SK-N-SH (cell line): Measurements from ENCODE around the gene SMIM20. TPM values are rescaled to one million over a fixed set of nuclear protein-coding genes. Genes with fewer than 3 reads are reported as not detected.

Experiments
- CTCF ChIA-PET: fragments of 300-600, 350-600 bp; formaldehyde crosslinking; extraction: SDS; loops from one replicate; lab custom pipeline; 2021; lab: Yijun Ruan, JAX
- POLR2A ChIA-PET: fragments of 350-600 bp; sonication (Branson Sonifier 250); formaldehyde crosslinking; extraction: SDS; loops from one replicate; lab custom pipeline; 2020; ENCODE audit warnings: antibody characterized with exemption, inconsistent platforms; lab: Yijun Ruan, JAX
- DNase-seq: peaks from one replicate; pipeline ENCODE4 v3.0.0; 2012
- H2AFZ ChIP-seq: fragments of 200-600 bp; sonication (generic); 2 replicates; pipeline ENCODE4 v1.8.1; 2016; ENCODE audit warnings: antibody characterized with exemption, mild to moderate bottlenecking, low read depth
- H3F3A ChIP-seq: fragments of 200-600 bp; sonication (generic); replicated peaks from 2 replicates; pipeline ENCODE3; 2016; ENCODE audit warnings: antibody characterized with exemption, mild to moderate bottlenecking; ENCODE audit not compliant: insufficient read depth
- H3K27ac ChIP-seq, 2 experiments: fragments of 200-500 bp in 1 of 2; fragments of 200-600 bp in 1 of 2; sonication (Bioruptor generic) in 1 of 2; sonication (generic), shearing (Covaris generic) in 1 of 2; 2 replicates each; pipeline versions ENCODE4 v1.5.1 to v1.6.1; 2014 to 2016; ENCODE audit warnings: low read depth in 2 of 2, inconsistent platforms in 1 of 2, low read length in 1 of 2, mild to moderate bottlenecking in 1 of 2, mixed read lengths in 1 of 2
- H3K27me3 ChIP-seq: fragments of 200-600 bp; sonication (generic), shearing (Covaris generic); 2 replicates; pipeline ENCODE4 v1.6.1; 2016; ENCODE audit warnings: mixed run types; ENCODE audit not compliant: insufficient read depth
- H3K36me3 ChIP-seq, 2 experiments: fragments of 200-500 bp in 1 of 2; fragments of 200-600 bp in 1 of 2; sonication (Bioruptor generic) in 1 of 2; sonication (generic) in 1 of 2; replicated peaks in 1 of 2; 2 replicates each; pipeline versions ENCODE3 to v1.5.1; 2014 to 2016; ENCODE audit warnings: low read length in 1 of 2, mild to moderate bottlenecking in 1 of 2; ENCODE audit not compliant: insufficient read depth in 2 of 2, control insufficient read depth in 1 of 2
- H3K4me1 ChIP-seq, 2 experiments: fragments of 200-500 bp in 1 of 2; fragments of 200-600 bp in 1 of 2; sonication (Bioruptor generic) in 1 of 2; sonication (generic), shearing (Covaris generic) in 1 of 2; 2 replicates each; pipeline versions ENCODE4 v1.5.1 to v1.6.1; 2014 to 2016; ENCODE audit warnings: low read depth in 1 of 2, low read length in 1 of 2, mixed run types in 1 of 2; ENCODE audit not compliant: insufficient read depth in 2 of 2, control insufficient read depth in 1 of 2
- H3K4me2 ChIP-seq: fragments of 200-600 bp; sonication (generic), shearing (Covaris generic); 2 replicates; pipeline ENCODE4 v1.6.1; 2017; ENCODE audit warnings: mixed run types
- H3K4me3 ChIP-seq, 2 experiments: fragments of 200-500 bp in 1 of 2; fragments of 200-600 bp in 1 of 2; sonication (Bioruptor generic) in 1 of 2; sonication (generic), shearing (Covaris generic) in 1 of 2; 2 replicates each; pipeline versions ENCODE4 v1.5.1 to v1.8.1; 2014 to 2016; ENCODE audit warnings: low read depth in 2 of 2, inconsistent platforms in 1 of 2, low read length in 1 of 2, mild to moderate bottlenecking in 1 of 2, mixed read lengths in 1 of 2, moderate library complexity in 1 of 2
- H3K79me2 ChIP-seq: fragments of 200-600 bp; sonication (generic); 2 replicates; pipeline ENCODE4 v1.8.1; 2017; ENCODE audit warnings: mild to moderate bottlenecking; ENCODE audit not compliant: insufficient read depth
- H3K9ac ChIP-seq: fragments of 200-600 bp; sonication (generic); 2 replicates; pipeline ENCODE4 v1.6.1; 2017; ENCODE audit warnings: mixed run types
- H3K9me2 ChIP-seq: fragments of 200-600 bp; sonication (generic); 2 replicates; pipeline ENCODE4 v1.6.1; 2017; ENCODE audit warnings: mixed run types
- H3K9me3 ChIP-seq: fragments of 200-600 bp; sonication (generic); 2 replicates; pipeline ENCODE4 v1.6.1; 2017; ENCODE audit warnings: mixed run types, mild to moderate bottlenecking, moderate library complexity
- H4K20me1 ChIP-seq: fragments of 200-600 bp; sonication (generic); 2 replicates; pipeline ENCODE4 v1.6.1; 2017; ENCODE audit warnings: mild to moderate bottlenecking, mixed run types; ENCODE audit not compliant: insufficient read depth
- CHD2 ChIP-seq: fragments of 150-350 bp; IDR thresholded peaks from 2 replicates; pipeline ENCODE4 v1.6.1; 2018; ENCODE audit warnings: low read length; ENCODE audit not compliant: partially characterized antibody
- FOXJ3 ChIP-seq: sonication (generic); formaldehyde crosslinking; IDR thresholded peaks from 2 replicates; pipeline ENCODE4 v1.5.1; 2020; ENCODE audit warnings: mild to moderate bottlenecking, missing genetic modification reagents
- FOXM1 ChIP-seq: IDR thresholded peaks from 2 replicates; pipeline ENCODE4 v1.4.0; 2012; ENCODE audit warnings: low read depth, mild to moderate bottlenecking
- GABPA ChIP-seq: IDR thresholded peaks from 2 replicates; pipeline ENCODE4 v1.4.0; 2012; ENCODE audit warnings: low read depth, mild to moderate bottlenecking
- JUND ChIP-seq: IDR thresholded peaks from 2 replicates; pipeline ENCODE4 v1.4.0; 2012
- MXI1 ChIP-seq: IDR thresholded peaks from 2 replicates; pipeline ENCODE4 v1.6.1; 2012; ENCODE audit warnings: mild to moderate bottlenecking, low read depth, low read length, improper control_type of control experiment
- NFIC ChIP-seq: IDR thresholded peaks from 2 replicates; pipeline ENCODE4 v1.4.0; 2012; ENCODE audit warnings: borderline replicate concordance
- POLR2AphosphoS5 ChIP-seq: IDR thresholded peaks from 2 replicates; pipeline ENCODE4 v1.6.1; 2012; ENCODE audit warnings: low read depth, low read length
- RXRA ChIP-seq: IDR thresholded peaks from 2 replicates; pipeline ENCODE4 v1.4.0; 2012; ENCODE audit warnings: low read depth, mild to moderate bottlenecking, borderline replicate concordance
- TEAD4 ChIP-seq: IDR thresholded peaks from 2 replicates; pipeline ENCODE4 v1.4.0; 2012; ENCODE audit warnings: mild to moderate bottlenecking, borderline replicate concordance; ENCODE audit not compliant: insufficient read depth
- YY1 ChIP-seq: IDR thresholded peaks from 2 replicates; pipeline ENCODE4 v1.4.0; 2012; ENCODE audit warnings: low read depth, mild to moderate bottlenecking
- WGBS: methylation state at CpG from one replicate; pipeline ENCODE4 v1.1.6; 2017; ENCODE audit warnings: low lambda C conversion rate; 5-methylcytosine and 5-hydroxymethylcytosine counted together
- polyA plus RNA-seq, 3 experiments: library from polyadenylated mRNA; depleted of rRNA; stranded (reverse); fragments of >200 nt; gene quantifications; 2 replicates each; pipeline ENCODE4 v1.2.3, GENCODE V29; 2012
- TF ChIP-seq, protein P1 (sequence below): IDR thresholded peaks from 2 replicates; pipeline ENCODE4; 2012
- TF ChIP-seq, protein P2 (sequence below): IDR thresholded peaks from 2 replicates; pipeline ENCODE4 v1.6.1; 2012; ENCODE audit warnings: mild to moderate bottlenecking, low read depth, low read length, moderate library complexity

The SMIM20 gene
- polyA plus RNA-seq, 1 of the 3 experiments (the other 2 are of a cell fraction), result 39.4 TPM

DNA sequence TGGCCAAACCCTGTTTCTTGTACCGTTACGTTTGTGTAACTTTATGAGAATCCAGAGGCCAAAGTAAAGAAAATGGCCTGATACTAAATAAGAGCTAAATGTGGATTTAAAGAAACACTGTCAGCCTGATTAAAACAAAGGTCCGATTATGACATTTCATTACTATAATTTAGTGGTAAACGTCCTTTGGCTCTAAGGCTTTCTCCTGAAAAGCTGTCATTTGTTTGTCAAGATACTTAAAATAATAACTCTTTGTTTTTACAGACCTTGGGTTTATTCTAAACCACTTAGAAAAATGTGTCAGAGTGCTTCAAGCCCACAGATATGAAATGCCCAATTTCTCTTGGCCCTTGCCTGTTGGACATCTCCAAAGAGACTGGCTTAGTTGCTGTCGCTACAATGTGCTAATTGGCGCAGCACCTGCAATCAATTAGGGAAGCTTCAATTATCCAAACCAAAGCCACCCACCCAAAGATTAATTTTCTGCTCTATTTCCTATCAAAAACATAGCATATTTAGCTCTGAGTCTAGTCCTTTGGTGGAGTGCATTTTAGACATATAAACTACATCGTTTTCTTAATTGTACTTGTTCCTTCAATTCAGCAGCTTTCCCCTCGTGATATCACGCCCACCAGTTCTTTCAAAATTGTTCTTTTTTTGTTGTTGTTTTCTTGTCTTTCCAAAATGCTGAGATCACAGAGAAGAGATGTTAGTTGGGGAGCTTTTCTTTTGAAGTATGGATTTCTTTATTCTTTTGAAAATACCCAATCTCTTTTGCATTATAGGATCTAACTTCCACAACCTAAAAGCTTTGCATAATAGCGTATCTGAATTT lies 13.6 kb downstream of the SMIM20 start:
- no peak overlapping the region for H3K27ac ChIP-seq
- H3K36me3 ChIP-seq, result peaks cover 4 to 12% of the 10 kb centered on the region in 2 experiments
- no peaks in the 10 kb centered on the region for H3K79me2 ChIP-seq
- CTCF ChIA-PET, result interaction anchor here (0.6 to 4.9 kb wide), 6 partner anchors 14 to 234 kb away, joined by 3 to 18 read pairs (median 4); partner anchors contain the start of gene SMIM20
- no peak for TF ChIP-seq NFIC
- TF ChIP-seq, protein P1, sequence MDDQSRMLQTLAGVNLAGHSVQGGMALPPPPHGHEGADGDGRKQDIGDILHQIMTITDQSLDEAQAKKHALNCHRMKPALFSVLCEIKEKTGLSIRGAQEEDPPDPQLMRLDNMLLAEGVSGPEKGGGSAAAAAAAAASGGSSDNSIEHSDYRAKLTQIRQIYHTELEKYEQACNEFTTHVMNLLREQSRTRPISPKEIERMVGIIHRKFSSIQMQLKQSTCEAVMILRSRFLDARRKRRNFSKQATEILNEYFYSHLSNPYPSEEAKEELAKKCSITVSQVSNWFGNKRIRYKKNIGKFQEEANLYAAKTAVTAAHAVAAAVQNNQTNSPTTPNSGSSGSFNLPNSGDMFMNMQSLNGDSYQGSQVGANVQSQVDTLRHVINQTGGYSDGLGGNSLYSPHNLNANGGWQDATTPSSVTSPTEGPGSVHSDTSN, result no peak
- TF ChIP-seq GABPA, result no peak
- TF ChIP-seq, protein P2, sequence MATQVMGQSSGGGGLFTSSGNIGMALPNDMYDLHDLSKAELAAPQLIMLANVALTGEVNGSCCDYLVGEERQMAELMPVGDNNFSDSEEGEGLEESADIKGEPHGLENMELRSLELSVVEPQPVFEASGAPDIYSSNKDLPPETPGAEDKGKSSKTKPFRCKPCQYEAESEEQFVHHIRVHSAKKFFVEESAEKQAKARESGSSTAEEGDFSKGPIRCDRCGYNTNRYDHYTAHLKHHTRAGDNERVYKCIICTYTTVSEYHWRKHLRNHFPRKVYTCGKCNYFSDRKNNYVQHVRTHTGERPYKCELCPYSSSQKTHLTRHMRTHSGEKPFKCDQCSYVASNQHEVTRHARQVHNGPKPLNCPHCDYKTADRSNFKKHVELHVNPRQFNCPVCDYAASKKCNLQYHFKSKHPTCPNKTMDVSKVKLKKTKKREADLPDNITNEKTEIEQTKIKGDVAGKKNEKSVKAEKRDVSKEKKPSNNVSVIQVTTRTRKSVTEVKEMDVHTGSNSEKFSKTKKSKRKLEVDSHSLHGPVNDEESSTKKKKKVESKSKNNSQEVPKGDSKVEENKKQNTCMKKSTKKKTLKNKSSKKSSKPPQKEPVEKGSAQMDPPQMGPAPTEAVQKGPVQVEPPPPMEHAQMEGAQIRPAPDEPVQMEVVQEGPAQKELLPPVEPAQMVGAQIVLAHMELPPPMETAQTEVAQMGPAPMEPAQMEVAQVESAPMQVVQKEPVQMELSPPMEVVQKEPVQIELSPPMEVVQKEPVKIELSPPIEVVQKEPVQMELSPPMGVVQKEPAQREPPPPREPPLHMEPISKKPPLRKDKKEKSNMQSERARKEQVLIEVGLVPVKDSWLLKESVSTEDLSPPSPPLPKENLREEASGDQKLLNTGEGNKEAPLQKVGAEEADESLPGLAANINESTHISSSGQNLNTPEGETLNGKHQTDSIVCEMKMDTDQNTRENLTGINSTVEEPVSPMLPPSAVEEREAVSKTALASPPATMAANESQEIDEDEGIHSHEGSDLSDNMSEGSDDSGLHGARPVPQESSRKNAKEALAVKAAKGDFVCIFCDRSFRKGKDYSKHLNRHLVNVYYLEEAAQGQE, result no peak
- TF ChIP-seq CHD2, result no peak
- TF ChIP-seq POLR2AphosphoS5, result no peak
- no peak for TF ChIP-seq JUND
- no peak for TF ChIP-seq FOXJ3 (CRISPR knock-in tag)
- no peak for TF ChIP-seq YY1
- no peak for TF ChIP-seq FOXM1
- no peak for TF ChIP-seq RXRA
- no peak for TF ChIP-seq MXI1
- no peak for TF ChIP-seq TEAD4
- TF ChIP-seq, all 33 proteins: peak for 0
- no peak for DNase-seq
- 93% methylated on average over 10 of the region's 10 CpGs for WGBS
- Histone ChIP-seq H3K9ac (no peak overlapping the region), H3K27me3 (no peaks in the 10 kb centered on the region), H3K4me3 (no peak overlapping the region), H3K9me3 (no peaks in the 10 kb centered on the region), H4K20me1 (no peaks in the 10 kb centered on the region), H3K4me2 (no peak overlapping the region), H2AFZ (no peak overlapping the region), H3F3A (no peaks in the 10 kb centered on the region), H3K9me2 (no peaks in the 10 kb centered on the region), H3K4me1 (no peaks in the 10 kb centered on the region; a peak in 3 of 4 replicates)
- POLR2A ChIA-PET, result no interaction called here
